Posterior cingulate gyrus (tissue), 11 donors: ENCODE results near the gene CASP3.
"Not testable (repeated sequence)": the region's sequence is repeated elsewhere in the genome, so short reads cannot be mapped to it uniquely, and the experiment has no call there.

ENCODE experiments used
- DNase-seq, 10 donors: peaks; one replicate each; pipeline versions ENCODE4 v3.0.0 to v3.0.0-alpha.2; 2020 to 2021; ENCODE audit warnings: mixed read lengths in 3 of 10
- intact Hi-C: fragments of 100-400 bp; cut with DNase I; formaldehyde crosslinking; loops from one replicate; pipeline ENCODE4 v1.15.1; 2023

CASP3 gene

DNA sequence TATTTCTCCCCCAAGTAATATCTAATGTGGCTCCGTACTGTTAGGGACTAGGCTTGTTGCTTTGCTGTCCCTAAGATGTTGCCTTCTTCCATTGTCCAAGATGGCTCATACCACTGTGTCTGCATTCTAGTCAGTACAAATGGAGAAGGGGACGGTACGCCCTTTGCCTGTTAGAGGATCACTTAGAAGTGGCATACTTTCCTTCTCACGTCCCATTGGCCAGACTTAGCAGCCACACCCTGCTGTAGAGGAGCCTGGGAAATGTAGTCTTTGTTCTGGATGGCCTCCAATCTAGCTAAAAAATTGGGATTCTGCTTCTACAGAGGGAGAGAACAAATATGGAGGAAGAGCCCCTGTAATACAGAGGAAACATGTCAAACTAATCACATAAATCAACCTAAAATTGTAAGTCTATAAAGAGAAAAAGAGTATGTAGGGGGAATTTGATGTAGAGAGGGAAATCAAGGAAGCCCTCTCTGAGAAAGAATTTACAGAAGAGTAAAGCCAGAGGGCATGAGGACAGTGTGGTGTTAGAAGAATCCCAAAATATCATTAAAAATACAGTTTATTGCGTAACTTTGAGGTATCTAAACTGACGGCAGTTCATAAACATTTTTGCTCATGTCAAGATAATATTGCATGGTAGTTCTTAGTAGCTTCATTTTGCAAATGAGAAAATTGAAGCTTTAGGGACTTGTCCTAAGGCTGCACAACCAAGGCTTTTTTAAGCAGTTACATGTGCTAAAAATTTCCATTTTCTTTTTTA is 15.4 kb upstream of the CASP3 start:
- DNase-seq, result no peak

DNA sequence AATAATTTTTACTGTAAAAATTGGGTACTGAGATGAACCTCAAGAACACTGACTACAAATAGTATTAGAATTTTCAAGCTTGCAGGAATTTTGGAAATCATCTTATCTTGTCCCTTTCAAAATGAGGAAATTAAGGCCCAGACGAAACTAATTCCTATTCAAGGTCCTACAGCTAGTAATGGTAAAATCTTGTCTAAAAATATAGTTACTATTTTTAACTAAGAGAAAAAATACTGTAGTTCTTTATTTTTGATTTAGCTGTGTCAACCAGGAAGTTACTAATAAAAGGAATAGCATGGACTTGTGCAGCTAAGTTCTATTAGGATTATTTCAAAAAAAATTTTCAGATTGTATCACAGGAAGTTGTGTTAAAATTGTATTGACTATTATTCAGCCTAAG is 13.0 kb upstream of the CASP3 start:
- no peak for DNase-seq
- intact Hi-C loops, result no loop called here

More for the DNA sequence above, 15.4 kb upstream of the CASP3 start:
- intact Hi-C loops, result no loop called here

DNA sequence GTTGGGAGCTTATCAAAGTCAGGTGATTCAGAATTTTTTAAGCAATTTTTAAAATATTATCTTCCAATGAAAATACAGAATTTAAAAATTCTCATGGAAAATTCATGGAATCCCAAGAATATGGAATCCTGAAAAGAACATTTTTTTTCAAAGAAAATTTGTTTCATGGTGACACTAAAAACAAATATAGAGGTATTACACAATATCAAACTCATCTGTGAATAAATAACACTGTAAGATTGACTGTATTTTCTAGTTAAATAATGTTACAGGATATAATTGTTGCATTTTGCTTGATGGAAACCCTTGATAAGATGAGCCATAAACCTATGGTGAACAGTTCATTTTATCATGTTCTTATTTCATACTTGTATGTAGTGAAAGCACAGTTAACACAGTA is 11.7 kb upstream of the CASP3 start:
- no peak for DNase-seq
- intact Hi-C loops, result no loop called here

DNA sequence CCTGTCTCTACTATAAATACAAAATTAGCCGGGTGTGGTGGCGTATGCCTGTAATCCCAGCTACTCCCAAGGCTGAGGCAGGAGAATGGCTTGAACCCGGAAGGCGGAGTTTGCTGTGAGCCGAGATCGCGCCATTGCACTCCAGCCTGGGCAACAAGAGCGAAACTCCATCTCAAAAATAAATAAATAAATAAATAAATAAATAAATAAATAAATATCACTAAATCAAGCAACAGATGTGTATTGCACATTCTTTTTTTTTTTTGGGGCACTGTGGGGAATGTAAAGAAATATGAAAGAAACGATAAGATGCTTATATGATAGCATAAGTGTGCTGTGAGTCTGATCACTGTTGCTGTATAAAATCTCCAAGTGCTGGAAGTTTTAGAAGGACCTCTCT is 8.6 kb upstream of the CASP3 start:
- intact Hi-C loops, DNase-seq: not testable (repeated sequence)

DNA sequence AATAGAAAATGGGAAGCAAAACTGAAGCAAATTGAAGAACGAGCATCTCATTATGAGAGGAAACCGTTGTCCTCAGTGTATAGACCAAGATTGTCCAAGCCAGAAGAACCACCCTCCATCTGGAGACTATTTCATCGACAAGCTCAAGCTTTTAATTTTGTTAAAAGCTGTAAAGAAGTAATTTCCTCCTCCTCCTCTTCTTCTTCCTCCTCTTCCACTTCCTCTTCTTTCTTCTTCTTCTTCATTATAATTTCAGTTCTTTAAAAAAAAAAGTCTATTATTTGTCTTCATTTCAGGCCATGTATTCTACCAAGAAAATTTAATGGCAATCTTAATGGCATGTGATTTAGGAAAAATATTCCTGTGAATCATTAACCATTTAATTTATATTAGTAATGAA is 7.9 kb upstream of the CASP3 start:
- no peak for DNase-seq
- intact Hi-C loops, result no loop called here

DNA sequence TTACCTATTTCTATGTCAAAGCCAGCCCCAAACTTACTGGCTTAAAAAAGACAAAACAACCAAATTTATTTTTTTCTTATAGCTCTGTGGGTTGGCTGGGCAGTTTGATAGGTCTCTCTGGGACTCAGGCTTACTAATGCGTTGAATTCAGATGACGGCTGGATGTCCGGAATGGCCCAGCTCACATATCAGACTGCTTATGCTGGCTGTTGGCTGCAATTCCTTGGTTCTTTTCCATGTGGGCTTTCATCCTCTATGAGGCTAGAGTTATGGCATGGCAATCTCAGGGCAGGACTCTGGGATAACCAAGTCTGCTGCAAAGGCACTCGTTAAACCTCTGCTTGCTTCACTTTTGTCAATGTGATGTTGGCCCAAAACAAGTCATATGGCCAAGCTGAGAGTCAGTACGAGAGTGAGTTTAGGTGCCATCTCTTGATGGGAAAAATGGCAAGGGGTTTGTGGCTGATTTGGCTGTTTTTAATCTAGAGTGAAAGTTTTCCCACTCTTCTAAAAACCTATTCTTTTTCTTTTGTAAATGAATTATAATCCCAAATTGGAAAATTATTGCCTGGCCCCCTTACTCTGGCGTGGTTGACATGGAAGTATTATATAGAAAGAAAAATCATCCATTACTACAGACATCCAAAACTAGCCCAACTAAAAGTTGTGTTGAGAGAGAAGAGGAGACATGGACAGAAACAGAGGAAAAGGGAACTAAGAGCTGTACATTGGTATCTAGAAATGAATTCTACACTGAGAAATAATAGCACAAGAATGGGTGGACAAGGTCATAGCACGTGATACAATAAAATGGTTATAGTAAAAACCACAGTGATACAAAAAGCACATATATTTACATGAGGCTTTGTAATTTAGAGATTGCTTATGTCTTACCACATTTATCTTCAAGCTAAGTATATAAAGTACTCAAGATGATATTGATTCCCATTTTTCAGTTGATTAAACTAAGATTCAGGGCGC is 6.9 kb upstream of the CASP3 start:
- intact Hi-C loops, result no loop called here

DNA sequence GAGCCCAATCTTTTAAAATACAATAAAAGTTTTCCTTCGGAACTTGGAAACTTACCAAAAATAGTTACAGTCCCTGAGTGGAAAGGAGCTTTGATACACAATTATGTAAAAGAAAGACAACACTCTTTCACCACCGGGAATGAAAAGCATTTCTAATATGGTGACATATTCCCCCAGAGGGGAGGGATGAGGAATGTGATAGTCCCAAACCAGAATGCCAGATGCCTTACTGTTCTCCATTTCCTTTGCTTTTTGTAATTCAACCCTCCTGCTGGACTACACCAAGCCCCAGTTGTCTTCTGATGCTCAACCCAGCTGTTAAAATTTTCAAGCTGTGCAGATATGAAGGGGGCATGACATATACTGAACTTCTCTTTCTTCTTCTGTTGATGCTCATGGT is 4.4 kb upstream of the CASP3 start:
- intact Hi-C loops, result no loop called here

More for the DNA sequence above, 6.9 kb upstream of the CASP3 start:
- DNase-seq, result no peak

DNA sequence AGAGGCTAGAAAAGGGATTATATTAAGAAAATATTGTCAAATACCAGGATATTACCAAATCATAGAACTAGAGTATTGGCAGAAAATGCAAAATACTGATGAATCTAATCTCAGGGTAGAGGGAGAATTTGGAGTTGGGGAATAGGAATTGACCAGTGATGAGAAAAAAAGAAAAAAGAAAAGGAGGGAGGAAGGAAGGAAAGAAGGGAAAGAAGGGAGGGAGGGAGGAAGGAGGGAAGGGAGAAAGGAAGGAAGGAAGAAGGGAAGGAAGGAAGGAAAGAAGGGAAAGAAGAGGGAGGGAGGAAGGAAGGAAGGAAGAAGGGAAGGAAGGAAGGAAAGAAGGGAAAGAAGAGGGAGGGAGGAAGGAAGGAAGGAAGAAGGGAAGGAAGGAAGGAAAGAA is 3.4 kb upstream of the CASP3 start:
- DNase-seq, intact Hi-C loops: not testable (repeated sequence)

More for the DNA sequence above, 4.4 kb upstream of the CASP3 start:
- DNase-seq, result no peak

DNA sequence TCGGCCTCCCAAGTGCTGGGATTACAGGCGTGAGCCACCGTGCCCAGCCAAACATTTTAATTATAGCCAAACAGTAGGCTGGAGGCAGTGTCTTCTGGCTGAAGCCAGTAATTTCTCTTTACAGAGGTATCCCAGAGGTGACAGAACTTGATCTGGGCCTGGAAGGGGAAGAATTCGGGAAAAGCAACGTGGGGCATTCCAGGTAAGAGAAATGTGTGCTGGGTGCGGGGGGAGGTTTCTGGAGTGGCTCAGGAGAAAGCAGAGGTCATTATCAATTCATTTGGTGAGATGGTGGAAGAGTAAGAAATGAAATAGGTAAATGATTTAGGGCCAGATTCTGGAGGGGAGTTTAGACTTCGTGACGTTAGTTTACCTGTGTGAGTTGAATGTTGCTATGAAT is 2.7 kb upstream of the CASP3 start:
- intact Hi-C loops, result loop anchor here (2.0 kb wide), 1 partner anchor 83 kb away; the partner anchor contains the start of gene CENPU

DNA sequence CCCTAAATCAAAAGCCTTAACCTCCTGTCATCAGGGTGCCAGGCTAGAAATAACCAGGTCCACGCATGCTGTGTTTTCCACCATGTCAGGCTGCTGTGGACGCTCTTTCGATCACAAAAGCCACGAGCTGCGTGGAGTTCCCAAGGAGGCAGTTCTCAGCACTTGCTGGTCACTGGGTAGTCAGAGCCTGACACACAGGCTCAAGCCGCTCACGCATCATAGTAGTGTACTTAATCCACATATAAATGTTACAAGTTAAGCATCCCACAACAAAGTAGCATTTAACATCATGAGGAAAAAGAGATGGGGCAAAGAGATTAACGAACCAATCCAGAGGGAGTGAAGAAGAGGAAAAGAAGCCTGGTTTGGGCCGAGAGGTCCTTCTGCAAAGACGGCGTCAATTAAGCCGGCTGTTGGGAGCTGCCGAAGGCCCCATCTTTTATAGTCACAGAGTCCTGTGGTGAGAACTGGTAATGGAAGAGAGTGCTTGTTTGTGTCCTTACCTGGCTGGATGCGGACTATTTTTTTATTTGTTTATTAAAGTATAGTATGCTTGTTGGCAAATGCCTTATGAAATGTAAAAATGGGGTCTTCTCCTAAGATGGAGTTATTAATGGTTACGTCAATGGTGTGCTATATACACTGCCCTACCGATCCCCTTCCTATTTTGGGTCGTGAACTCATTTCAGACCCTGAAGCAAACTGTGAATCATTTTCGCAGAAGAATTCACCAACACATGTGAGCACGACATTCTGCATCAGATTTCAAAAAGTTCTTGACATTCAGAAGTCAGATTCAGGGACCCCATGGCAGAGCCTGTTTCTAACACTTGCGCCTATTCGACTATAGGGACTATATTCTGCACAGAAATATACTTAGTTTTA is 966 bp upstream of the CASP3 start:
- DNase-seq, result peak in 2 of 10 donors; percentile 15 to 20
- intact Hi-C loops, result loop anchor here (1.0 to 5.0 kb wide), 5 partner anchors 85 to 388 kb away; partner anchors contain the start of genes CENPU and IRF2

More for the DNA sequence above, 2.7 kb upstream of the CASP3 start:
- DNase-seq, result no peak

DNA sequence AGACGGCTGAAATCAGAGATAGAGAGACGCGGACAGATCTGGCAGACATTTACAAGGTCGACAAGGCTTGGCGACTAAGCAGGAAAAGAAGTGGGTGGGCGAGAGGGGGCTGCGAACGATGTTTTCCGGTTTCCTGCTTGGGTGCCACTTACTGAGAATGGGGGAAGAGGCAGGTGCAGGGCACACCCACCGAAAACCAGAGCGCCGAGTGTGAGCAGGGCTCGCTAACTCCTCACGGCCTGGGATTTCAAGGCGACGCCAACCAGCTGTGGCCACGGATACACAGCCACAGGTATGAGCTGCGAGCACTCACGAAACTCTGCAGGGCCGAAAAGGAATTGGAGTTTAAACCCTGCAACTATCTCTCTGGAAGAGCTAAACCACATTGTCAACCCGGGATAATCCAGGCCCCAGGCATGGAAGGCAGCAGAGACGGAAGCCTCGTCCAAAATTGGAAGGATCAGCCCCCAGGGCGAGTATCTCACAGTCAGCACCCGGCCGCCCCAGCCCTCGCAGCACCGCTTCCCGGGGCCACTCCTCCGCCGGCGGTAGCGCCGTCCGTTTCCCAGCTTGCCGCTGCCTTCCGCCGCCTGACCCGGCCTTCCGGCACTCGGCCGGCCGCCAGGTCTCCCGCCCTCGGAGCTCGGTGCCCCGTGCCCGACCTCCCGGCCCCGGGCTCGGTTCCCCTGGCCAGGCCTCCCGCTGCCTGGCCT is 778 bp downstream of the CASP3 start:
- DNase-seq, result peak; percentile 41 to 92 (median 54)
- intact Hi-C loops, result loop anchor here (1.0 to 5.0 kb wide), 4 partner anchors 111 to 386 kb away; partner anchors contain the start of gene IRF2

DNA sequence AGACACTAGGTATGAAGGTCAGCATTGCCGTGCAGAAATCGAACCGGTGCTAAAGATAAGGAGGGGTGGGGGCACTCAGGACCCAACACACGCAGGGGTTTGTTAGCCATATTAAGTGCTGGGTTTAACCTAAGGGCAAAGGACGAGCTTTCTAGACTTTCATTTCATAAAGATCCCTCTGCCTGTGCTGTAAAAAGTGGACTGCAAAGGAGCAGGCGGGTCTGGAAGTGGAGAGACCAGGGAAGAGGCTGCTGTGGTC is 1.3 kb downstream of the CASP3 start:
- intact Hi-C loops, result loop anchor here (5.0 kb wide), 3 partner anchors 111 to 386 kb away; partner anchors contain the start of gene IRF2
- peak in 1 of 10 donors; percentile 4 for DNase-seq

DNA sequence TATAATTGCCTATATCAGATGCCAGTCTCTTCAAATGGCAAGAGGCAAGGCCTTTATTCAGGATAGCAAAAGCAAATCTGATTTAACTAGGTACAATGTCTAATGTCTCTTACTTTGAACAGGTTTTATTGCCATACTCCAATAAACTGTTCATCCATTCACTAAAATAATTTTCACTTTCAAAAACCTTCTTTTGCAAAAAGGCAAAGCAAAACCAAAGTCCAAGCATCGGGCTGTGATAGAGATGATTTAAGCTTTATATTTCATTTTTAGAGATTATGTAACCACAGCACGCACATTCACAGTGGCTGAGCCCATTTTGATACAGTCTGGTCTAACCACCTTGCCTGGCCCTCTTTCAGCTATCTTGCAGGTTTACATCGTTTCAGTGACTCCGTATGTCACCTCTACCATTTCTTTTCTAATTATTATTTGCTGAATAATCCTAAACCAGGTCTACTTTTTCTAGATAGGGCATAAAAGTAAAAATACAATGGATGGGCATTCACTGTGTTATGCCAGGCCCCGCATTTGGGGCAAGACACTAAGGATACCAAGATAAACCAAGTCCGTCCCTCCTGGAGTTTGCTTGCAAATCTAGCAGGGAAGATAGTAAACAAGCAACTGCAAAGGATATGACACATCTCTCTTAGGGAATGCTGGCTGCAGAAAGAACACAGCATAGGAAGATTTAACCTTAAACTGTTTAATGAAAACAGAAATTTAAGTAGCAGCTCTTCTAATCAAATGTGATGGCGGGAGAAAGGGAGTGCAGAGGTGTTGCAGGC is 1.8 kb downstream of the CASP3 start:
- DNase-seq, result no peak

DNA sequence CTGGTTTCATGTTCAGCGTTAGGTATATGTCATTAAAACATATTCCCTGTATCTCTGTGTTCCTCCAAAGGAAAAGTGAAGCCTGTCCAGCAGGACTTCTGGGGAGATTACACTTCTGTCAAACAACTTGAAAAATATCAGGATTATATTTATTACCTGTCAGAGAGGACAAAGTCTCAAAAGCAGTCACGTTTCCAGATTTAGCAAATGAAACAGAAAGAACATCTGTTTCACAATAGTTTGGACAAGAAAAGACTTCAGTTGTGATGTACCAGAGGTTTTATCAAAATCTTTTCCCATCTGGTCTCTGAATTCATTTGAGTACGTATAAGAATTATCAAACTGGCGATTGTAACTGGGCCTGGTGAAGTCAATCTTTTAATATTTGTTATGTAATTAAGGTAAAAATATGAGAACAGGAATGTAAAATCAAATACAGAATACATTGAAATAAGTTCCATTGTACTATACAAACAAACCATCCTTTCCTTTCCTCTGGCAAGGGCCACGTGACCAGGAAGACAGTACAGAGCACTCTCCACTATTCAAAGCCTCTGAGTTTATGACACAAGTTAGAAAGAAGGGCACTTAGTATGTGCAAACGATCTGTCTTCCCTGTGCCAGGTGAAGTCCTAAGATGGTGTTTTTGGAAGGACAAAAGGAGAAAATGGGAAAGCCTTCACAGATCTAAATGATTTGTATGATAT is 3.2 kb downstream of the CASP3 start:
- intact Hi-C loops, result loop anchor here (5.0 kb wide), 3 partner anchors 109 to 384 kb away; partner anchors contain the start of gene IRF2

More for the DNA sequence above, 1.8 kb downstream of the CASP3 start:
- intact Hi-C loops, result loop anchor here (5.0 kb wide), 3 partner anchors 110 to 385 kb away; partner anchors contain the start of gene IRF2

DNA sequence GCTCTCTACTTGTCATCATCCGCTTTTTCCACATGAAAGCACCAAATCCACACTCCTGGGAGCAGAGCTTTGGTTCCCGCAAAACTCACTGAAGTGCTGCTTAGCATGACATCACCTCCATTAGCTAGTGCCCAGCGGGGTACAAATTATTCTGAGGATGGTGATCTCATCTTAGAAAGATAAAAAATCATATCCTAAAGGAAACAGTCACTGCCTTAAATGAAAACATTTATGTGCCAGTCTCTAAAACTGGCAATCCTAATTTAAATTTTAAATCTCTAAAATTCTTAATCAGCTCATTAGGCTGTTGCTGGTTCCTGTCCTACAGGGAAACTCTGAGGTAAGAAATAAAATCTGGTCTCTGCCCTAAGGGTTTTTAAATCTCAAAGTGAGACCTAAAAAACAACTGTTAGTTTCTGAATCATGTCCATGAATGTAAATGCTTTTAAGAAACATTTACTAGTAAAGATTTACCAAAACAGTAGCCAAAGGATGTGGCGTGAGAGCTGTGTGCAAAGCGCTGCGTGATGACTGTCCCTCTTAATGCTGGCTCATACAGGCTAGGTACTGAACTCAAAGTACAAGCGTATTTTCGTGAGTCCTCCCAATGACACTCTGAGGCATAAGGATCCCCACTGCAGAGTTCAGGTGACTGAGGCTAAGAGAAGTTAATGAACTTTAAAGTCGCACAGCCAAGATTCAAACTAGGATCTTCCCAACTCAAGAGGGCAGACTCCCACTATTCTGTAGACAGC is 4.5 kb downstream of the CASP3 start:
- intact Hi-C loops, result loop anchor here (5.0 kb wide), 3 partner anchors 107 to 382 kb away; partner anchors contain the start of gene IRF2
- DNase-seq, result no peak

More for the DNA sequence above, 3.2 kb downstream of the CASP3 start:
- DNase-seq, result peak in 3 of 10 donors; percentile 11 to 48 (median 37)

DNA sequence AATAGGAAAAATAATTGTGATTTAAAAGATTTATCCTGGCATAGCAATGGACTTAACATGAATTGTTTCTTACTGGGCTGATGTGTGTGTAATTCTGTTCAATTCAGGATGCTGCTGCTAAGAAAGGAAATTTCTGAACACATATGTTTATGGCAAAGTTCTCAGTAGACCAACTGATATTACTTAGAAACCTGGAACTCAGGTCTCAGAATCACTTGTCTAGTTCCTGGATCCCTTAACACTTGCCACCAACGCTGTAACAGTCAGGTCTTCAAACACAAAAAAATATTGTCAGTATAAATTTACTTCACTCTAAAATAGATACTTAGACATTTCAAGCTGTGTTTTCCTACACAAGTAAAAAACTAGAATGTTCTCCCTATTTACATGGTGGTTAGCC is 5.5 kb downstream of the CASP3 start:
- DNase-seq, result no peak
- intact Hi-C loops, result no loop called here

DNA sequence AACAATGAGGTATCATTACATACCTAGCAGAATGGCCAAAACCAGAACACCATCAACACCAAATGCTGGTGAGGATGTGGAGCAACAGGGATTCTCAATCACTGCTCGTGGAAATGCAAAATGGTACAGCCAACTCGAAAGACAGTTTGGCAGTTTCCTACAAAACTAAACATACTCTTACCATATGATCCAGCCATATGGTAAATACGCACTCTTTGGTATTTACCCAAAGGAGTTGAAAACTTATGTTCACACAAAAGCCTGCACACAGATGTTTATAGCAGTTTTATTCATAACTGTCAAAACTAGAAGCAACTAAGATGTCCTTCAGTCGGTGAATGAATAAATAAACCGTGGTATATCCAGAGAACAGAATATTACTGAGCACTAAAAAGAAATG is 7.8 kb downstream of the CASP3 start:
- no peak for DNase-seq
- intact Hi-C loops, result no loop called here
